Inflammatory macrophage treated with lipopolysaccharide for 1 hour (primary cell): ENCODE data around the gene ANKRD18B.
"Not testable (repeated sequence)": the region's sequence is repeated elsewhere in the genome, so short reads cannot be mapped to it uniquely, and the experiment has no call there.

ENCODE experiments used
- DNase-seq, 2 donors: peaks; one replicate each; pipeline ENCODE4 v3.0.0-alpha.2; 2020 to 2022

Gene ANKRD18B

GRCh38 chr9:33535541-33535940, 11.5 kb downstream of the ANKRD18B start:
- no peak for DNase-seq

- not testable (repeated sequence) for DNase-seq
These were observed 19.4 kb downstream of the ANKRD18B start for GRCh38 chr9:33543463-33543862.

GRCh38 chr9:33545715-33546114, 21.7 kb downstream of the ANKRD18B start:
- not testable (repeated sequence) for DNase-seq

GRCh38 chr9:33548816-33549215, 24.8 kb downstream of the ANKRD18B start:
- DNase-seq, result not testable (repeated sequence)

GRCh38 chr9:33549418-33549817, 25.4 kb downstream of the ANKRD18B start:
- not testable (repeated sequence) for DNase-seq

GRCh38 chr9:33551183-33551582, 27.1 kb downstream of the ANKRD18B start:
- not testable (repeated sequence) for DNase-seq

GRCh38 chr9:33552315-33552725, 28.3 kb downstream of the ANKRD18B start:
- not testable (repeated sequence) for DNase-seq

- DNase-seq, result not testable (repeated sequence)
These were observed 36.2 kb downstream of the ANKRD18B start for GRCh38 chr9:33560217-33560616.

- DNase-seq, result not testable (repeated sequence)
These were observed 38.1 kb downstream of the ANKRD18B start for GRCh38 chr9:33562196-33562595.

- not testable (repeated sequence) for DNase-seq
These were observed 43.7 kb downstream of the ANKRD18B start for GRCh38 chr9:33567776-33568175.

GRCh38 chr9:33577786-33578185, 53.7 kb downstream of the ANKRD18B start:
- not testable (repeated sequence) for DNase-seq

GRCh38 chr9:33579996-33580395, 55.9 kb downstream of the ANKRD18B start:
- DNase-seq, result not testable (repeated sequence)

- DNase-seq, result not testable (repeated sequence)
These were observed 58.6 kb downstream of the ANKRD18B start for GRCh38 chr9:33582686-33583085.

- not testable (repeated sequence) for DNase-seq
These were observed 62.1 kb downstream of the ANKRD18B start for GRCh38 chr9:33586128-33586527.

GRCh38 chr9:33587799-33588198, 63.7 kb downstream of the ANKRD18B start:
- DNase-seq, result not testable (repeated sequence)

- not testable (repeated sequence) for DNase-seq
These were observed 64.8 kb downstream of the ANKRD18B start for GRCh38 chr9:33588876-33589275.

- DNase-seq, result not testable (repeated sequence)
These were observed 66.8 kb downstream of the ANKRD18B start for GRCh38 chr9:33590857-33591256.

GRCh38 chr9:33596974-33597373, 72.9 kb downstream of the ANKRD18B start:
- DNase-seq, result not testable (repeated sequence)

GRCh38 chr9:33597386-33597785, 73.3 kb downstream of the ANKRD18B start:
- DNase-seq, result not testable (repeated sequence)

- not testable (repeated sequence) for DNase-seq
These were observed 74.8 kb downstream of the ANKRD18B start for GRCh38 chr9:33598796-33599379.

GRCh38 chr9:33600911-33601310, 76.9 kb downstream of the ANKRD18B start:
- DNase-seq, result not testable (repeated sequence)

- DNase-seq, result not testable (repeated sequence)
These were observed 80.2 kb downstream of the ANKRD18B start for GRCh38 chr9:33604249-33604648.

- not testable (repeated sequence) for DNase-seq
These were observed 80.9 kb downstream of the ANKRD18B start for GRCh38 chr9:33604936-33605335.

- DNase-seq, result no peak
These were observed 87.3 kb downstream of the ANKRD18B start for GRCh38 chr9:33611358-33611757.

GRCh38 chr9:33612410-33612809, 88.4 kb downstream of the ANKRD18B start:
- not testable (repeated sequence) for DNase-seq
